NCI-H82 (cell line): ENCODE measurements around the gene GABRP.
"Not testable (repeated sequence)": the region's sequence is repeated elsewhere in the genome, so short reads cannot be mapped to it uniquely, and the experiment has no call there.

Source experiments
- DNase-seq: peaks from one replicate; lab custom pipeline; 2025; lab: John Stamatoyannopoulos, UW

GABRP gene, protein sequence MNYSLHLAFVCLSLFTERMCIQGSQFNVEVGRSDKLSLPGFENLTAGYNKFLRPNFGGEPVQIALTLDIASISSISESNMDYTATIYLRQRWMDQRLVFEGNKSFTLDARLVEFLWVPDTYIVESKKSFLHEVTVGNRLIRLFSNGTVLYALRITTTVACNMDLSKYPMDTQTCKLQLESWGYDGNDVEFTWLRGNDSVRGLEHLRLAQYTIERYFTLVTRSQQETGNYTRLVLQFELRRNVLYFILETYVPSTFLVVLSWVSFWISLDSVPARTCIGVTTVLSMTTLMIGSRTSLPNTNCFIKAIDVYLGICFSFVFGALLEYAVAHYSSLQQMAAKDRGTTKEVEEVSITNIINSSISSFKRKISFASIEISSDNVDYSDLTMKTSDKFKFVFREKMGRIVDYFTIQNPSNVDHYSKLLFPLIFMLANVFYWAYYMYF

DNA sequence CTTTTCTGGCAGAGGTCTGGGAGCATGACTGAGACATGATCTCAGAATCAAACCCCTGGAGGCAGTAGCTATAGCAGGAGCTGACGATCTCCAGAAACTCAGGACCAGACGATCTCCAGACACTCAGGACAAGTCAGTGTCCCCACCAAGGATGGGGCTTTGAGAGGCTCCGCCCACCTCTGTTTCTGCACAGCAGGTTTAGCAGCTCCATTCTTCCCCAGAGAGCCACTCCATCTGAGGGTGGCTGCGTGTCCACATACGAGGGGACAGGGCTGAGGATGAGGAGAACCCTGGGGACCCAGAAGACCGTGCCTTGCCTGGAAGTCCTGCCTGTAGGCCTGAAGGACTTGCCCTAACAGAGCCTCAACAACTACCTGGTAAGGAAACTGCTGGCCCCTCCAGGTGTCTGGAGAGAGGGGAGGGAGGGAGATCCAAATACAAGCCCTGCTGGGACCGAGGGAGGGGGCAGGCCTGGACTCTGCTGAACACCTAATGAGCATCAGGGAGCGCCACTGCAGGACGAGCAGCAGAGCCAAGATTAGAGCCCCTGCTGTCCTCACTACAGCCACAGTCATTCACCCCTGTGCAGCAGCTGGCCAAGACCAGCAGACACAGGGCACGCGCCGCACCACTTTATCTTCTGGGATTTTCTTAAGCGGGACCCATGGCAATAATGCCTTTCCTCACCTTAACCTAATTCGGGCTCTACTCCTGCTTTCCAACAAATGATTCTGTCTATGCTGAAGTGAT lies at the start of gene GABRP:
TSS of gene GABRP (plus strand) at position 228 of the 750 bp plus-strand sequence. CDS start 4,891 bp downstream, outside the sequence.
- no peak for DNase-seq

DNA sequence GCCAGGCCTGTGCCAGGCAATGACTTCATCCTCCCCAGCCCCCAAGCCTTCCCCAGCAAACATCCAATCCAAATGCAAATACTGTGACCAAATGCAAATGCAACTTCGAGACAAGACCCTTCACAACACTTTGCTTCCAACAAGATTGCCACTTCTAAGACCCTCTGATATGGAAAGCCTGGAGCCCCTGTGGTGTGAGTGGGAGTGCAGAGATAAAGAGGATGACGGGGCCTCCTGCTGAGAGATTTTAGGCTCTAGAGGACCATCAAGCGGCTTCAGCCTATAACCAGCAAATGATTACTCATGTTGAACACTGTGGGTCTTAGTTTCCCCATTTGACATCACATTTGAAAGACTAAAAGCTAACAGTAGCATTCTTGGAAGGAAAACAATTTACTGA lies 46.6 kb upstream of the GABRP start:
- no peak for DNase-seq

DNA sequence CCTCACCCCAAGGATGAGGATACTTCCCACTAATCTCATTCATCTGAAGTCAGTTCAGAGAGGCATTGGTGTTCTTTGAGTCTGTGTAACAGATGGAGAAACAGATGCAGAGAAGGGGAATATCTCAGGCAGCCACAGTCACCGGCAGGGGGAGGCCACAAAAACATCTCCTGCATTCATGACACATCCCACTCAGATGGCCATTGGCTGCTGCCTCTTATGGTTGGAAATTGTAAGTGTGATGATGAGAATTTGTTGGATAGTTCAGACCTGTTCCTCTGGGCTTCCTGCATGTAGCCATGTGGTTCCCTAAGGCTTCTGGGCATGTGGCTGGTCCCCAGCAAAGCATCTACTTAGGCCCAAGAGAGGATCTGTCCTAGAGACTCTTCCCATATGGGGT lies 45.9 kb upstream of the GABRP start:
- DNase-seq: peak; percentile 32

DNA sequence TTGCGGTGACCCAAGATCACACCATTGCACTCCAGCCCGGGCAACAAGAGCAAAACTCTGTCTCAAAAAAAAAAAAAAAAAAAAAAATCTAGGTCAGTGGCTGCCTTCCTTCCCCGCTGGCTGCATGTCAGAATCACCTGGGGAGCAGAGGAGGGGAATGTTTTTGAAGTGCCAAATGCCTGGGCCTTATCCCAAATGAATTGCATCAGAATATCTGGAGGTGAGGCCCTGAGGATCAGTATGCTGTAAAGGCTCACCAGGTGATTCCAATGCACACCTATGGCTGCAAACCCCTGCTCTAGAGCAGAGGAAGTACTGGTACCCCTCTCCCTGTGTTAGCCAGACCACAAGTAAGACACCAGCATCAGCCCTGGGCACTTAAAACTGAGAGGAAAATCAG lies 44.7 kb upstream of the GABRP start:
- no peak for DNase-seq

DNA sequence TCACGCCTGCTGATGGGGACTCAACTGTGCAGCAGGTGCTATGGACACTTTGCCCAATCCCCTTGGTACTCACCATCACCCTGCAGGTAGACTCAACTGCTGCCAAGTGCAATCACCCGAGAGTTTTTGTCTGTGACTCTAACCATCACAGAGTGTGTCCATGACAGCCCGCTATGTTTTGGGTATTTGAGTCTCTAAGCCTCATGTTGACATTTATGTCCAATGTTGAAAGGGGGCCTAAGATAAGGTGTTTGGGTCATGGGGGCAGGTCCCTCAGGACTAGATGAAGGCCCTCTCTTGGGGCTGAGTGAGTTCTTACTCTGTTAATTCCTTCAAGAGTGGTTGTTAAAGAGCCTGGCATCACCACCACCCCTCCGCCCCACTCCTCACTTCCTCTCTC lies 44.1 kb upstream of the GABRP start:
- no peak for DNase-seq

DNA sequence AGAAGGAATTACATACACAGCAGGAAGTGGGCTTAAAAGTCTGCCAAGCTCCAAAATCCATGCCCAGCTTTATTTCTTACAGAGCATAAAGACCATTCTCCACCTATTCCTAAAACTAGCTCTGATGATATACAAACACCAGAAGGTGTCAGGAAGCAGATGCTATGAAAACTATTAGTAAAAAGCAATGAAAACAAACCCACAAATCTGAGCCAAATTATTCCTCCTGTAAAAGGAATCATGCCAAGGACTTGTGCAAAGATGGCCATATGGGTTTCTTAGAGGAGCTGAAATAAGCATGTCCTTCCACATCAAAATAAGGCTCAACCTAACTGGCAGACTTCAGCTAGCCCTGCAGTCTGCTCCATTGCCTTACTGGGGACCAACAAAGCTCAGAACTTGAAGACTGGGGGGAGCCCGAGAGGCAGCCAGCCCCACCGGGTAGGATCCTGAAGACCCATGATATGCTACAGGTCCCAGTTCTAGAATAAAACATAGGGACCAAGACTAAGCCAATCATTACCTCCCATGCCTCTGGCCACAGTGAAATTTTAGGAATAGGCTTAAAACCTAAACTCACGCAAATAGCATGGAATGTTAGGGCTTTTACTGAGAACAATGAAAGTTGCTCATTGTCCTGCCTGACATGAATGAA lies 42.8 kb upstream of the GABRP start:
- DNase-seq: no peak

DNA sequence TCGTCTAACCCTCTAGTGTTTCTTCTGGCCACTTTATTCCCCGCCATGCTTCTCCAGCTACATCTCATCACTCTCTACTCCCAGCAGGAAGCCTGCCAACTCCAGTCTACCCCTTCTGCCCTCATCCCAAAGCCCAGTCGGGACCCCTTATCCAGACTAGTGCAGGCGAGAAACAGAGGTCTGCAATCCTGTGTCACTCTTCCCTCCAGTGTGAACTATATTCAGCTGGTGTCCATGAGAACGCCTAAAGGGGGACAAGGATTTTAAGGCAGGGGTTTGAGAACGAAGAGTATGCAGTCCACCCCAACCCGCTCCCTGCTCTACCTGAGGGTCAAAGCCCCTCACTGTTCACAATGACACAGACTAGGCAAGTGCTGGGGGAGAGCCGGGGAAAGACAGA lies 41.7 kb upstream of the GABRP start:
- DNase-seq: no peak

DNA sequence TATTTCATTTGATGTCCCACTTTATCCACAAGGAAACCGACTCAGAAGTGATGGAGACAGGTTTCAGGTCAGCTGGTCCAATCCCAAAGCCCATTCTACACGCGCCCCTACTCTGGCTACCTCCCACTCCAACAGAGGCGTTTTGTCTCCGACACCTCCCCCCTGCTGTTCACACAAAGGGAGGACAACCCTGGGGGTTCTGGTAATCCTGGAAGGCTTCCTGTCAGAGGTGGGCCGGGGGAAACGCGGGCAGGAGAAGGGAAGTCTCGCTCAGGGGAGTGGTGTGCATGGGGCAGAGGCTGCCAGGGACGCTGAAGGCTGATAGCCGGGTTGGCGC lies 39.7 kb upstream of the GABRP start:
- no peak for DNase-seq

DNA sequence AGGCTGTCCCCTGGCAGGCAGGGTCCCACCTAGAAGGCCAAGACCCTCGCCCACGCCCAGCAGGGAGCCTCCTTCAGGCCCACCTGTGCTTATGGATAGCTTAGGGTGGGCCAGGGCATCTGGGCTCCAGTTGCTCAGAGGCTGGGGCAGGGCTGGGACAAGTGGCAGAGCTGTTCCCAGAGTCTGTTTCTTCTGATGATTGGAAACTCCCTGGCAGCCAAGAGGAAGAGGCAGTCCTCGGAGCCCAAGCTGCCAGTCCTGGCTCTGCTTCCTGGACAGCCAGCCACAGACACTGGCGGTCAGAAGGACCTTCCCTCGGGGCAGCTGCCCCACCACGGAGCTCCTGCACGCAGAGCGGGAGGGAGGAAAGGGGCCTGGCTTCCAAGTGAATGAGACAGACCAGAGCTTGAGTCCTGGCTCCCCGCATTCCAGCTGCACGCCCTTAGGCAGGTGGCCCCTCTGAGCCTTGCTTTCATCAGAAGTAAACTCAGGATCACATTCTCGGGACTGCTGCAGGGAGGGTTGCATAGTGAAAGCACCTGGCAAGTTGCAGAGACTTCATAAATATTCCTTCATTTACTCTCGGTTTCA lies 37.9 kb upstream of the GABRP start:
- no peak for DNase-seq

DNA sequence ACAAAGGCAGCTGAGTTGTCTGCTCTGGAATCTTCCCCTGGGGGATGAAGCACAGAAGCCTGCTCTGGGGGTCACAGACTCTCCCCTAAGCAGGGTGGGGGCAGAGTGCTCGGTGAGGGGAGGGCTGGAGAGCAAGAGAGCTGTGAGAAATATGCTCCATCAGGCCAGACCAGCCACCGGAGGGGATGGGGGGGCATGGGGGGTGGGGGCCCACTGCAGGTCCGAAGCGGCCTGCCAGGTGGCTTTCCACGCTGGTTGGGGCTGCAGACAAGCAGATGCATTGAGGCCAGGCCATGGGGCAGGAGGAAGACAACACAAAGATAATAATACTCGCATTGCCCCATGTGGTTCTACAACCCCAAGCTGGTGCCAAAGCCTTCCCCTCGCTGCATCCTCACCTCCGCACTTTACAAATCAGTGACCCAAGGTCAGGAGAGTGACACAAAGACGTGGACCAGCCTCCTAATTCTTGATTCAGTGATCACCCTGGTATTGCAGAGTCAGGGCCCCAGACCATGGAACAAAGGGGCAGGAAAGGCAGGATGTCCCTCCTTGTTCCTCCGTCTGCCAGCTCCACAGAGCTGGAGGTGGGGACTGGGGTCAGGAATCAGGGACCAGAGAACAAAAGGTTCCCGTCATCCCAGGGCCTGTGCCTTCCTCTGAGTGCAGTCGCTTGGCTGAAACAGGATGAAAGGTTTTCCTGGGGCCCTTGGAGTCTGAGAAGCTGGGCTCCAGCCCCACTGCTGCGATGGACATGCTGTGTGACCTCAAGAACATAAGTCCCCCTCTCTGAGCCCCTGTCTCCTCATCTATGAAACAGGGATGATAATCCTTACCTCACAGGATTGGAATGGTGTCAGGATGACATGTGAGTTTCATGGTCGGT lies 37.2 kb upstream of the GABRP start:
- no peak for DNase-seq

DNA sequence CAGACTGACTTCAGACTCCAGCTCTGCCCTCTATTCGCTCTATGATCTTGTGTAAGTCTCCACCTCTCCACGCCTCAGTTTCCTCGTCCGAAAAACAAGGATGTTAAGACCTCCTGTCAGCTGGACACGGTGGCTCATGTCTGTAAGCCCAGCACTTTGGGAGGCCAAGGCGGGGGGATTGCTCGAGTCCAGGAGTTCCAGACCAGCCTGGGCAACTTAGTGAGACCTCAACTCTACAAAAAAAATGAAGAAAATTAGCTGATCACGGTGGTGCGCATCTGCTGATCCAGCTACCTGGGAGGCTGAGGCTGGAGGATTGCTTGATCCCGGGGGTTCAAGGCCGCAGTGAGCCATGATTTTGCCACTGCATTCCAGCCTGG lies 36.6 kb upstream of the GABRP start:
- DNase-seq: no peak

DNA sequence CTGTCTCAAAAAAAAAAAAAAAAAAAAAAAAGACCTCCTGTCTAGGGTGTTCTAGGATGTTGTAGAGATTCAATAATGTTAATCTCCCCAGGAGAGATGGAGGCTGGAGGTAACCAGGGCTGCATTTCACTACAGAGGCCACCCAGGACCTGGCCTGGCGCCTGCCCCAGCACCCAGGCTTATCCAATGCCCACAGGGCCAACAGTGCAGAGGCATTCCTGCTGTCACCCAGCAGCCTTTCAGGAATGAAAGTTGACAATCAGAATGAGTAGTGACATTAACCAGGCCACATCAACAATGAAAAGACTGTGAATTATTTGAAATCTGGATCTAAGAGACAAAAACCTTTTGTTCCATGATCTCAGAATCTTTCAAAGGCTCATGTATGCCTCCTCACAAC lies 36.2 kb upstream of the GABRP start:
- DNase-seq: no peak

DNA sequence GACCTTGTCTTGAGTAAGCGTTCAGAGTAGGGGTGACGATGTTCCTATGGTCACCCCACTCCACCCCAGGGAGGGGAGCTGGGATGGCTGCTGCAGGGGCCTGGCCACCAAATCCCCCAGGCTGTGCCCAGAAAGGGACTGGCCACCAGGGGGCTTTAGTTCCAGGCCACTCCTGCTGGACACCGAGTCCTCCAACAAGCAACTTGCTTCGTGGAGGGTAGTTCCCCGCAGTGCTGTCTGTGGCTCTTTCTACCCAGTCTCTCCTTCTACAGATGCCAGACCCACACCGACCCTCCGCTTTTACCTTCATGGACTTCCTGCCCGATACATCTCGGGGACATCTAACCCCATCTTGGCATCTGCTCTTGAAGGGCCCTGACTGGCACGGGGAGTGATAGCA lies 35.7 kb upstream of the GABRP start:
- no peak for DNase-seq

DNA sequence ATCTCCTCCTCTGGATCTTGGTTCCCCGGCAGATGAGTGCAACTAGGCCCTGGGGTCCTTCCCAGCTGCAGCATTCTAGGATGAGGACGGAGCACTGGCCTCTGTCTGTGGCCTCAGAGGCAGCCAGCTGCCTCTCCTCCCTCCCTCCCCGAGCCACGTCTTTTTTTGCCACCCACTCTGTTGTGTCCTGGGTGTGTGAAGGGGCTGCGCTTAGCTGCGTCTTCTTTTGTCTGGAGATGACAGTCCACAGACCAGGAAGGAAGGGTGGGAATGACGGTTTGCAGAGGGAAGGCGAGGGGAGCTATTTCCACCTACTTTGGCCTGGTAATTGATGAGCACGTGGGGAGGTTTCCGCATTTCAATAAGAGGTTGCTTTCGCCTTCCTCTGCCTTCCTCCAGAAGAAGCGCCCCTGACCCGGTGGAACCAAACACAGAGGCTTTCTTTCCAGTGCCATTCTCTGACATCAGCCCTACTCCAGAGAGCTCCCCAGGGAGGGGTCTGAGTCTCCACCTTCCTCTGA lies 34.5 kb upstream of the GABRP start:
- no peak for DNase-seq

DNA sequence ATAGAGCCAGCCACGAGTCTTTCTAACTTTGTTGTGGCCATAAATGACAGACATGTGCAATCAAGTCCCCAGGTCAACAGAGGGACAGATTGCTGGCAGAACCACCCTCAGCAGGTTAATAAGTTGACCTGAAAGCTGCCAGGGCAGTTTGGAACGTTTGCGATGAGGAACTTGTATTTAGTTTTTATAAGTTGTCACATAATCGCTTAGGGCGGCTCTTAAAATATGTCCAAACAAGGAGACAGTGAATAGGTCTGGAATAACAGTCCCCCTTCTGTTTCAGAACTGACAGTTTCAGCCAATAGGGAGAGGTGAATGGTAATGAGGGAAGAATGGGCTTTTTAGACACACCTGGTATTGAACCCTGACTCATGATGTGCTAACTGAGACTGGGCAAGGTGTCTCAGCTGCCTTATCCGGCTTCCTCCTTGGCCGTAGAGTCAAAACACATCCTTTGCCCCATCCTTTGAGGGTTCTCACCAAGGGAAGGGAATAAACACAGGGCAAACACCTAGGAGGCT lies 33.6 kb upstream of the GABRP start:
- DNase-seq: no peak

DNA sequence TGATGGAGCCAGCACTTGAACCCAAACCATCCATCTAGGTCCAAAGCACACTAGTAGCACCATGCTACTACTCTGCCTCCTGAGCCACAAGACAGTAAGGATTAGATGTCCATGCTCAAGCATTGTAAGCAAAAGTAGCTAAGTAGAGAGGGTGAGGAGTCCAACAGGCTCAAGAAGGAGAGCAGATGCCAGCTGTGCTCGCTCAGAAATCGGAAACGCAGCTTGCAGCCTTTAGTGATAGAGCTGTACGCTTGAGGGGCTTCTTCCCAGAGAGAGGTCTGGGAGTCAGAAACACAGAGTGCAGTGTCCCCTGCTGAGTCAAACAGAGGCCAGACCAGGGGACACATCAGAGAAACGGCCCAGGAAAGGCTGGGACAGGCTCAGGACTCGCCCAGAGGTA lies 32.7 kb upstream of the GABRP start:
- DNase-seq: no peak

DNA sequence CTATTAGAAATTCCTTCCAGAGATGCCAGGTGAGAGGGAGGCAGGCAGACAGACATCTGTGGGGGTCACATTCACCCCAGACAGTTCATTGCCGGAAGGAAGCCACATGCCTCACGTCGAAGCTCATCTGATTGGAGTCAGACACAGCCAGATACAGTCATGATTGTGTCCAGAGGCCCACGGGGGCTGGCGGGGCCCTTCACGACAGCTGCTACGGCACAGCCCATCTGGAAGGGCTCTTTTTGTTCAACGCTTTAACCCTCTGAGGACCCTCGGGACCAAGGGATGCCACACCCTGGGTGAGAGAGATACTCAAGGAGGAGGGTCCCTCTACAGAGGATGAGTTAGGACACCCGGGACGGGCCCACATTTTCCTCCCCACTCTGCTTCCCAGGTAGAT lies 31.9 kb upstream of the GABRP start:
- DNase-seq: no peak

DNA sequence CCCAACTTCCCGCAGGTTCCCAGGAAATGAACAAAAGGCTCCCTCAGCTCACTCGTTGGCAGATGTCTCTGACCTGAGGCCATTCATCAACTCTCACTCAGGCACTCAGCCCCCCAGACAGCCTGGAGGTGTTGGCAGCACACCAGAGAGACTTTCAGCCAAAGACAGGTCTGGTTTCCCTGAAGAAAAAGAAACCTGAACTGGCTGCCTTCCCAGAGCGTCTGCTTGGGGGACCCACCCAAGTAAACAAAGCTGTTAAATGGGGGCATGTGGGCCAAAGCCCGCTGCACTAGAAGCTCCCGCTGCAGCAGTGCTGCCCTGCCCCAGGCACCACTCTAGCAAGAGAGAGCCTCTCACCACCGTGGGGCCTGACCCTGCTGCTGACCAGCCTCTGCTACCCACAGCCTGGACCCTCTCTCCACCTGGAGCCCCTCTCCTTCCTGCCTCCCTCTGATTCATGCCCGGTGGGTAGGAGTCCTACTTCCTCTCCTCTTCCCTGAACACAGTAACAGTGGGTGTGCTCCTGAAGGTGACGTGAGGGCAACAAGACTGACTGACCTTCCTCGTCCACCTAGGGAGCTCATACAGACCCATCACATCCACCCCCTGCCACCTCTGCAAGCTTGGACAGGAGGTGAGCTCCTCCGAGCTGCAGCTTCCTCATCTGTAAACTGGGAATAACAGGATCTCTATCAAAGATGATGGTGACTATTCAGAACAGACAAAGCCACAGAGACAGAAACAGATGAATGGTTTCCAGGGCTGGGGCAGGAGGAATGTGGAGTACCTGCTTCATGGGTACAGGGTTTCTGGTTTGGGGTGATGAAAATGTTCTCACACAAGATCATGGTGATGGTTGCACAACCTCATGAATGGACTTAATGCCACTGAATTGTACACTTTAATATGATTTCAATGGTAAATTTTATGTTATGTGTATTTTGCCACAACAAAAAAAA lies 31.0 kb upstream of the GABRP start:
- no peak for DNase-seq

DNA sequence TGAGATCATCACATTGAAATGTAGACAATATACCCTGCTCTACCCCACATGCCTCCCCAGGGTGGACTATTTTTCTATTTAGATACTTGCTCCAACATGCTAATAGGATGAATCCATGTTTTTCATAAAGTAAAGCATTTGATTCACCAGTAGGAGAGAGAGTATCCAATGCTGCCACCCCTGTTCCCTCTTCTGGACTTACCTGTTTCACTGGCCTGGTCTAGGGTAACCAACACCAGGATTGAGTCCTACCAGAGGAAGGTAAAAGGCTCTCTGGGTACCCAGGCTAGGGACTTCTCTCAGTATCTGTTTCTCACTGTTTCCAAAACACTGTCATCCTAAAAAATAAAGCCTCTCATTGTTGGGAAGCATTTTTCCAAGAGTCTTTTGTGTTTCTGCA lies 30.2 kb upstream of the GABRP start:
- no peak for DNase-seq

DNA sequence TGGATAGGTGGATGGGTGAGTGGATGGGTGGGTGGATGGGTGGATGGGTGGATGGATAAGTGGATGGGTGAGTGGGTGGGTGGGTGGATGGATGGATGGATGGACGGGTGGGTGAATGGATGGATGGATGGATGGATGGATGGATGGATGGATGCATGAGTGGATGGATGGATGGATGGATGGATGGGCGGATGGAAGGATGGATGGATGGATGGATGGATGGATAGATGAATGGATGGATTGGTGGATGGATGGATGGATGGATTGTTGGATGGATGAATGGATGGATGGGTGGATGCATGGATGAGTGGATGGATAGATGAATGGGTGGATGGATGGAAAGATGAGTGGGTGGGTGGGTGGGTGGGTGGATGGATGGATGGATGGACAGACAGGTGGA lies 29.0 kb upstream of the GABRP start:
- not testable (repeated sequence) for DNase-seq
